ENCODE measurements around the gene NBPF1.
"Not testable (repeated sequence)": the region's sequence is repeated elsewhere in the genome, so short reads cannot be mapped to it uniquely, and the experiment has no call there.

The NBPF1 gene

DNA sequence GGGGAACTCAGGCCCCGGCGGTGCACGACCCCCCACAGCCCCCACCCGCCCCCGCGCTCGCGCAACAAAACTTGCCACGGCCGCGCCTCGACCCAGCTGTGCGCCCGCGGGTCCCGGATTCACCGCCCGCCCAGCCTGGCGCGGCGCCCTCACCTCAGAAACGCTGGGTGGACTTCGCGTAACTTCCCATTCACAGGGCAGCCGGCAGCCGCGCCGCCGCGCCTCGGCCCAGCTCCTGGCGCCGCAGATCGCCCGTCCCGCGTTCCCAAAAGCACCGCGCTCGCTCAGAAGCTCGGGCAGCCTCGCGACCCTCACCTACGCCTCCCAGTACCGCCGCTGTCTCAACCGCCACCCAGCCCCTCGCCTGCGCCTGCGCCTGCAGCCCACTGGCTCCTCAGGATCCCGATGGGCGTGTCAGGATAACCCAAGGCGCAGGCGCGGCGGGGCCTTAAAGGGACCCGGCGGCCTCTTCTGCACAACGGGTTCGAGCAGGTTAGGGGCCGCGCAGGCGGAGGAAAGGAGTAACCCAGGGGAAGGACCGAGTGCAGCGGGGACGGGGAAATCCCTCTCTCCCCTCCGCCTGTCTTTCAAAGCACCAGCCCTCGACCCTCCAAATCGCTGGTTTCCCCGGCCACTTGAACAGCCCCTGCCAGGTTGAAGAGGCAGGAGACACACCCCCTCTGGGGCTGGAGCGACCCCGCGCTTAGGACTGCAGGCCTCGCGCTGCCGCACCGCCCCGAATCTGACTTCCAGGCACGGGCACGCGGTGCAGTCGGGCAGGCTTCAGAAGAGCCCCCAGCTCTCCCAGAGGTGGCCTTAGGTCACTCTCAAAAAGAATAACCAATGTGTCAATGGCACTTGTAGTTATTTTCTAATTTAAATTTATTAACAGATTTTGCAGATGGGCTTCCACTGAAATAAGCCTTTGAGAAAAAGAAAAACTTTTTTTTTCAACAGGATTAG lies at the start of gene NBPF1:
NBPF1 (minus strand) TSS at position 380 of the 963 bp plus-strand sequence.
- peak; percentile 100 for DNase-seq

- not testable (repeated sequence) for DNase-seq
These were observed 44.9 kb upstream of the NBPF1 start for GRCh38 chr1:16658234-16658633.

DNA sequence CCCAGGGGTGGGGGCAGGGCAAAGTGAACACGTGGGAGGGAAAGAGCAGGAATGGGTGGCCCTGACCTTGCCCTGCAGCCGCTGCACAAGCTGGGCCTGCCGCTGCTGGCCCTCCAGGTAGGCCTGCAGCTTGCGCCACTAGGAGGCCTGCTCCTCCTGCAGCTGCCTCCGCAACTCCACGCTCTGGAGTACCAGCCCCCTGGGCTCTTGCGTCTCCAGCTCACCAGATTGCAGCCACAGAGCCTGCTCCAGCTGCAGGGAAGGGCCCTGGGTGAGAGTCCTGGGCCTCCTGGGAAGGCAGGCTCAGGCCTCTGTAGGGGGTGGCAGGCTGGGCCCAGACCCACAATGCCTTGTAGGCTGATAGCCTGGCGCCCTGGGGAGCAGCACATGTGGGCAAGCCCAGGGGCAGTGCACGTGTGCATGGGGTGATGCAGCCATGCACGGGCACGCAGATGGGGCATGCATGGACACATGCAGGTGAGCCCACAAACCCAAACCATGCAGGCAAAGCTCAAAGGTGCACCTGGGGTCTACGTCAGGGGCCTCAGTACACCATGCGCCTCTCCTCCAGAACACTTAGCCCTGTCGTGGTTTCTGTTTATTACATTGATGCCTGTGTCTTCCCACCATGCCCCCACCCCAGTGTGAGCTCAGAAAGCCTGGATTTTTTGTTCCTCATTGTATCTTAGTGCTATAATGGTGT lies 43.8 kb upstream of the NBPF1 start:
- not testable (repeated sequence) for DNase-seq

GRCh38 chr1:16656574-16656973 lies 43.2 kb upstream of the NBPF1 start:
- not testable (repeated sequence) for DNase-seq

GRCh38 chr1:16651560-16651959 lies 38.2 kb upstream of the NBPF1 start:
- DNase-seq = not testable (repeated sequence)

GRCh38 chr1:16649960-16650359 lies 36.6 kb upstream of the NBPF1 start:
- DNase-seq = not testable (repeated sequence)

DNA sequence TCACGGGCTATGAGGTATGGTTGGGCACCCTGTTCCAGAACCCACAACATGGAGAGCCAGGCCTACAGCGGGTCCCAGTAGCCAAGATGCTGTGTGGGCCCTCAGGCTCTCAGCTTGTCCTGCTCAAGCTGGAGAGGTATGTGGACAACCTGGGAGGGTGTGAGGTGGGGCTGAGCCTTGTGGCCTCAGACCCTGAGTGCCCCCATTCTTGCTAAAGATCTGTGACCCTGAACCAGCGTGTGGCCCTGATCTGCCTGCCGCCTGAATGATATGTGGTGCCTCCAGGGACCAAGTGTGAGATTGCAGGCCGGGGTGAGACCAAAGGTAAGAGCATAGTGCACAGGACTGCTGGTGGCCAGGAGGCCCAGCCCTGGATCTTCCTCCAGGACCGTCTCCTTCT lies 36.0 kb upstream of the NBPF1 start:
- not testable (repeated sequence) for DNase-seq

DNA sequence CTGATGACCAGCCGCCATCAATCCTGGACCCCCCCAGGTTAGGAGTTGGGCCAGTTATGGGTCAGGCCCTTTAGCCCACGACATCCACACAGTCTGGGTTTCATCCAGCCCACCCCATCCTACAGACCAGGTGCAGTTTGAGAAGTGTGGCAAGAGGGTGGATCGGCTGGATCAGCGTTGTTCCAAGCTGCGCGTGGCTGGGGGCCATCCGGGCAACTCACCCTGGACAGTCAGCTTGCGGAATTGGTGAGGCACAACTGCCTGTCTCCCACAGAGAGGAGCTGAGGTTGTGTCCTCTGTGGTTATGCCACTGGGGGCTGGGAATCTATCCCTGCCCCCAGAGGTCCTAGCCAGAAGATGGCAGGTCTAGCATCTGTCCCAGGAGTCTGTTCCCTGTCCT lies 35.4 kb upstream of the NBPF1 start:
- DNase-seq = not testable (repeated sequence)

- DNase-seq = not testable (repeated sequence)
These were observed 34.9 kb upstream of the NBPF1 start for GRCh38 chr1:16648250-16648649.

DNA sequence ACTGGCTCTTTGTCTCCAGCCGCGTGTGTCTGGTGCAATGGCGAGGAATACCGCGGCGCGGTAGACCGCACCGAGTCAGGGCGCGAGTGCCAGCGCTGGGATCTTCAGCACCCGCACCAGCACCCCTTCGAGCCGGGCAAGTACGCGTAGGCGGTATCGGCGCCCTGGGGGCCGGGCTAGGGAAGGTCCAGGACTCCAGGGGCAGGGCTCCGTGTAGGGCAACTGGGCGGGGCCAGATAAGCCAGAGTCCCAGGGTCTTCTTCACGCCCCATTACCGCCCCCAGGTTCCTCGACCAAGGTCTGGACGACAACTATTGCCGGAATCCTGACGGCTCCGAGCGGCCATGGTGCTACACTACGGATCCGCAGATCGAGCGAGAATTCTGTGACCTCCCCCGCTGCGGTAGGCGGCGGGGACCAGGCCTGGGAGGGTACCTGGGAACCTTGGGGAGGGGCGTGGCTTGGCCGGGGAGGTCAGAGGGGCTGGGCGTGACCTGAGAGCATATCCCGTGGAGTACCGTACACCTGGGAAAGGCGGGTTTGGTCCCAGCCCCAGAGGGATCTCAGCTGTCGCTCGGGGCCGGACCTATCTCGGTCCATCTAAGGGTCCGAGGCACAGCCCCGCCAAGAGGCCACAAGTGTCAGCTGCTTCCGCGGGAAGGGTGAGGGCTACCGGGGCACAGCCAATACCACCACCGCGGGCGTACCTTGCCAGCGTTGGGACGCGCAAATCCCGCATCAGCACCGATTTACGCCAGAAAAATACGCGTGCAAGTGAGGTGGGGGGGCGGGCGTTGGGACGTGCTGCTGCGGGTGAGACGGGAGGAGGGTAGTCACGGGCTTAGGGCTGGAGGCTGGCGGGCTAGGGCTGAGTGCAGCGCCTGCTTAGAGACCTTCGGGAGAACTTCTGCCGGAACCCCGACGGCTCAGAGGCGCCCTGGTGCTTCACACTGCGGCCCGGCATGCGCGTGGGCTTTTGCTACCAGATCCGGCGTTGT lies 34.1 kb upstream of the NBPF1 start:
- DNase-seq = not testable (repeated sequence)

GRCh38 chr1:16646716-16647115 lies 33.4 kb upstream of the NBPF1 start:
- DNase-seq = not testable (repeated sequence)

DNA sequence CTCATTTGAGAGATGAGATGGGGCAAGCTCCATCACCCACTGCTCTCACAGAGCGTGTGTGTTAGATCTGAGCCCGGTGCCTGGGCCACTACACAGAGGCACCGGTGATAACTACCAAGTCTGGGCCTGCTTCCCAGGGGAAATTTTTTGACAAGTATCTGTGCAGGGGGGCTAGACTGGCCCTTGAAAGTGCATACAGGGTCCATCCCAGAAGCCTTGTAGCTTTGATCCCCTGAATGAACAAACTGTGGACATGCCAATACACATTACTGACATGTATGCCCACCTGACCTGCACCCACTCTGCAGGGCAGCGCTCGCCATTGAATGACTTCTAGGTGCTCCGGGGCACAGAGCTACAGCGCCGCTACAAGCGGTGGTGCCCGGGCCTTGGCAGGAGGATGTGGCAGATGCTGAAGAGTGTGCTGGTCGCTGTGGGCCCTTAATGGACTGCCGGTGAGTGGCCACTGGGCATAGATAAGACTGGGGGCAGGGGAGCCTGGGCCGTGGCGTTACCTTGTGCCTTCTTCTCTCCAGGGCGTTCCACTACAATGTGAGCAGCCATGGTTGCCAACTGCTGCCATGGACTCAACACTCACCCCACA lies 32.8 kb upstream of the NBPF1 start:
- not testable (repeated sequence) for DNase-seq

DNA sequence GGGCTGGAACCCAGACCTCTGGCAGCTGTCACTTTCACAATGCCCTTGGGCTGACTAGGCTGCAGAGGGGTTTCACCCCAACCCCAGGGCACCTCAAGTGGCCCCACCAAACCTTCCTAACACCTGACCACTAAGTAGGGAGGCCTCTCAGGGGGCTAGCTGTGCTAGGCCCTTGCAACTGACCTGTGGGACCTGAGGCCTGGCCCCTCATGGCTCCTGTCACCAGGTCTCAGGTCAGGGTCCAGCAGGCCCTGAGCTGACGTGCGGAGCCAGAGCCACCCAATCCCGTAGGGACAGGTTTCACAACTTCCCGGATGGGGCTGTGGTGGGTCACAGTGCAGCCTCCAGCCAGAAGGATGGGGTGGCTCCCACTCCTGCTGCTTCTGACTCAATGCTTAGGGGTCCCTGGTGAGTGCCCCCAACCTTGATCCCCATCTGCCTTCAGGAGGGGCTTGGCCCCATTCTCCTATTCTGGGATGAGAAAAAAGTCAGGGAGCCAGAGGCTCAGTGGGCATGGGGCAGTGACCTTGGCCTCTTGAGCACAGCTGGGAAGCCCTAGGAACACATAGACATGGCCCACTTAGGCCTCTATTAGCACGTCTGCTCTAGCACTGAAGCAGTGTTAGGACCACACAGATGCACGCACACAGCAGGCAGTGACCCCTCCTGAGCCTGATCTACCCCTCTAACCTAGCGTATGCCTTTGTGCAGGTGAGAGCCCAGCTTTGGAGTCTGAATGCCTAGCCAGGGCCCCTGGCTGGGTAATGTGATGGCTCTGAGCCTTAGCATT lies 32.1 kb upstream of the NBPF1 start:
- not testable (repeated sequence) for DNase-seq

GRCh38 chr1:16644482-16645270 lies 31.3 kb upstream of the NBPF1 start:
- peak; percentile 94 to 96 for DNase-seq

GRCh38 chr1:16644193-16644481 lies 30.8 kb upstream of the NBPF1 start:
- peak in 1 of 2 experiments; percentile 62 for DNase-seq

- DNase-seq = peak in 1 of 2 experiments; percentile 28
These were observed 30.3 kb upstream of the NBPF1 start for GRCh38 chr1:16643476-16644192.

GRCh38 chr1:16643001-16643411 lies 29.6 kb upstream of the NBPF1 start:
- not testable (repeated sequence) for DNase-seq

DNA sequence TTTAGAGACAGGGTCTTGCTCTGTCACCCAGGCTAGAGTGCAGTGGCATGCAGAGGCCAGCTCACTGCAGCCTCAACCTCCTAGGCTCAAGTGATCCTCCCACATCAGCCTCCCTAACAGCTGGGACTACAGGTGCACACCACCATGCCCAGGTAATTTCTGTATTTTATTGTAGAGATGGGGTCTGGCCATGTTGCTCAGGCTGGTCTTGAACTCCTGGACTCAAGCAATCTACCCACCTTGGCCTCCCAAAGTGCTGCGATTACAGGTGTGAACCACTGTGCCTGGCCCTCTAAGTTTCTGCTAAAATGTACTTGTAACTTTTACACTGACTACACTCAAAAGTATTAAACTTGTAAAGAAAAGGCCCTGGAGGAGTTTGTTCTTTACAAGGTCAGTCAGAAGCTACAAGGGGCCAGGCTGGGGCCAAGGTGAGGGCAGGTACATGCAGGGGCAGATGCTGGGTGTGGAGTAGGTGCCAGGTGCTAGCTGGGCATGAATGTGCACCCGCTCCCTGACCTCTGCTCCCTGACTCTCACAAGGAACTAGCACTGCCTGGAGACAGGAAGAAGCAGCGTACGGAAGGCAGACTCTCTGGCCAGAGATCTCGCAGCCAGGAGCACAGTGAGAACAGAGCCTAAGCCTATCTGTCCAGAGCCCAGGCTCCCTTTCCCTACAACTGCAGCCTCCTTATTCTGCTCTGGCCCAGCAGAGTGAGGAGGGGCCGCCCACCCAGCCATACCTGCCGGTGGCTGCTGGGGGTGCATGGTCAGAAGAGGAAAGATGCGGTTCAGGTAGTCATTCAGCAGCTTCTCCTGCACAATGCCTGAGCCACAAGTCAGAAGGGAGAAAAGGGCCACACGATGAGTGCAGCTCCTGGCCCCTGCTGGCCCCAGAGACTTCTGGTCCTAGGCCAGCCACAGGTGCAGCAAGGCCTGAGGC lies 28.9 kb upstream of the NBPF1 start:
- not testable (repeated sequence) for DNase-seq

Measured in Kasumi-1 (cell line).